Measurements from ENCODE around the gene RAD50. TPM values are rescaled to one million over a fixed set of nuclear protein-coding genes. Genes with fewer than 3 reads are reported as not detected.
"Not testable (repeated sequence)": the region's sequence is repeated elsewhere in the genome, so short reads cannot be mapped to it uniquely, and the experiment has no call there.

Gene RAD50
- total and polyA plus RNA-seq, 2 of the 4 experiments (the other 2 are of a cell fraction), result 5.2 to 6.2 TPM

GRCh38 chr5:132510076-132510475 is 46.7 kb upstream of the RAD50 start (continued):
- TF ChIP-seq BHLHE40 (IDR thresholded peaks at IDR 0.05; ENCODE audit: low read depth, low read length) (peak; percentile 52; the same call in 1 of the 2 replicates), RFX5 (IDR thresholded peaks at IDR 0.05; ENCODE audit: low read depth, low read length) (no peak), MAZ (IDR thresholded peaks at IDR 0.05; ENCODE audit: borderline replicate concordance, low read depth, low read length) (no peak), RAD21 (IDR thresholded peaks at IDR 0.05; ENCODE audit: low read length) (no peak), MXI1 (IDR thresholded peaks at IDR 0.05; ENCODE audit: borderline replicate concordance, low read depth, low read length) (no peak), RCOR1 (IDR thresholded peaks at IDR 0.05; ENCODE audit: insufficient replicate concordance, low read length) (no peak), MAFK (IDR thresholded peaks at IDR 0.05; ENCODE audit: low read depth, low read length) (peak; percentile 43)

GRCh38 chr5:132513618-132514336 is 43.0 kb upstream of the RAD50 start:
- DNase-seq; H3K9ac ChIP-seq (ENCODE audit: low read depth, low read length); H3K36me3 ChIP-seq (ENCODE audit: control insufficient read depth, insufficient read depth, low read length); H2BK5ac ChIP-seq (ENCODE audit: low read depth, low read length, poor library complexity, severe bottlenecking); H3K27me3 ChIP-seq (ENCODE audit: control insufficient read depth, insufficient read depth, low read length); H3K79me1 ChIP-seq (ENCODE audit: low read depth in 1 of 2, low read length in 2 of 2); H4K8ac ChIP-seq (ENCODE audit: low read depth in 2 of 2, low read length in 2 of 2); H3K9me3 ChIP-seq (ENCODE audit: control insufficient read depth, insufficient read depth, low read length); H3K4me3 ChIP-seq (ENCODE audit: insufficient read depth, low read depth, low read length); H2BK15ac ChIP-seq (ENCODE audit: low read depth, low read length); H3K4ac ChIP-seq (ENCODE audit: low read depth, low read length); H3K18ac ChIP-seq (ENCODE audit: low read depth, low read length); H4K91ac ChIP-seq (ENCODE audit: insufficient read depth, low read depth, low read length); H3K4me1 ChIP-seq (ENCODE audit: control insufficient read depth, insufficient read depth, low read length); H2BK120ac ChIP-seq (ENCODE audit: low read depth, low read length); H3K14ac ChIP-seq (replicated peaks; ENCODE audit: low read depth, low read length); H2AFZ ChIP-seq (replicated peaks; ENCODE audit: low read length, poor library complexity); H3K4me2 ChIP-seq (ENCODE audit: low read depth, low read length); CTCF ChIA-PET; H3K27ac ChIP-seq (ENCODE audit: insufficient read depth, low read length); H3K56ac ChIP-seq (ENCODE audit: extremely low read depth, insufficient read depth, low read length); H3K9me1 ChIP-seq (ENCODE audit: insufficient read depth, low read length); dilution Hi-C loops (cut with HindIII; ENCODE audit: low sequenced_read_pairs, unreplicated experiment); POLR2A ChIA-PET (ENCODE audit: unreplicated experiment); H2AK9ac ChIP-seq (replicated peaks; ENCODE audit: low read depth, low read length, poor library complexity); H2BK20ac ChIP-seq (ENCODE audit: low read depth, low read length); H2AK5ac ChIP-seq (ENCODE audit: low read depth, low read length); intact Hi-C loops (cut with micrococcal nuclease); H4K20me1 ChIP-seq (ENCODE audit: insufficient read depth, low read length); H3K23ac ChIP-seq (ENCODE audit: low read depth, low read length); in situ Hi-C loops (cut with MboI; ENCODE audit: low sequenced_read_pairs); BruUV-seq (replicated peaks); H4K5ac ChIP-seq (ENCODE audit: low read depth, low read length); ATAC-seq (ENCODE audit: low read depth): not testable (repeated sequence)
- no CpG with 5 or more reads among the region's 25 CpGs for WGBS, 2 experiments (ENCODE audit: extremely low coverage in 2 of 2, insufficient read length in 1 of 2)

GRCh38 chr5:132522067-132522466 is 34.7 kb upstream of the RAD50 start:
- H3K79me1 ChIP-seq (ENCODE audit: low read depth in 1 of 2, low read length in 2 of 2); H3K23ac ChIP-seq (ENCODE audit: low read depth, low read length); BruUV-seq (replicated peaks); H3K27ac ChIP-seq (ENCODE audit: insufficient read depth, low read length); H4K20me1 ChIP-seq (ENCODE audit: insufficient read depth, low read length); H2AFZ ChIP-seq (replicated peaks; ENCODE audit: low read length, poor library complexity); H3K14ac ChIP-seq (replicated peaks; ENCODE audit: low read depth, low read length); H3K9me1 ChIP-seq (ENCODE audit: insufficient read depth, low read length); H3K56ac ChIP-seq (ENCODE audit: extremely low read depth, insufficient read depth, low read length); H3K4ac ChIP-seq (ENCODE audit: low read depth, low read length); H2BK20ac ChIP-seq (ENCODE audit: low read depth, low read length); H3K4me1 ChIP-seq (ENCODE audit: control insufficient read depth, insufficient read depth, low read length); H3K18ac ChIP-seq (ENCODE audit: low read depth, low read length); H3K9ac ChIP-seq (ENCODE audit: low read depth, low read length); POLR2A ChIA-PET (ENCODE audit: unreplicated experiment); H2AK5ac ChIP-seq (ENCODE audit: low read depth, low read length); DNase-seq; H4K8ac ChIP-seq (ENCODE audit: low read depth in 2 of 2, low read length in 2 of 2); H2BK15ac ChIP-seq (ENCODE audit: low read depth, low read length); H3K9me3 ChIP-seq (ENCODE audit: control insufficient read depth, insufficient read depth, low read length); H2BK5ac ChIP-seq (ENCODE audit: low read depth, low read length, poor library complexity, severe bottlenecking); H2BK120ac ChIP-seq (ENCODE audit: low read depth, low read length); H3K27me3 ChIP-seq (ENCODE audit: control insufficient read depth, insufficient read depth, low read length); dilution Hi-C loops (cut with HindIII; ENCODE audit: low sequenced_read_pairs, unreplicated experiment); ATAC-seq (ENCODE audit: low read depth); H4K91ac ChIP-seq (ENCODE audit: insufficient read depth, low read depth, low read length); H3K4me2 ChIP-seq (ENCODE audit: low read depth, low read length); H2AK9ac ChIP-seq (replicated peaks; ENCODE audit: low read depth, low read length, poor library complexity); H3K36me3 ChIP-seq (ENCODE audit: control insufficient read depth, insufficient read depth, low read length); H4K5ac ChIP-seq (ENCODE audit: low read depth, low read length); H3K4me3 ChIP-seq (ENCODE audit: insufficient read depth, low read depth, low read length): not testable (repeated sequence)
- intact Hi-C loops (cut with micrococcal nuclease), result loop anchor here (10.0 kb wide), 1 partner anchor 183 kb away; no protein-coding TSS in a partner anchor
- CTCF ChIA-PET, result interaction anchor here (1.7 kb wide), 1 partner anchor 15 kb away, joined by 3 read pairs; no protein-coding TSS in a partner anchor
- in situ Hi-C loops (cut with MboI; ENCODE audit: low sequenced_read_pairs), result loop anchor here (10.0 kb wide), 1 partner anchor 193 kb away; no protein-coding TSS in a partner anchor
- WGBS, 2 experiments (ENCODE audit: extremely low coverage in 2 of 2, insufficient read length in 1 of 2), result no CpG with 5 or more reads among the region's 1 CpG

Data from IMR-90 (cell line).